Epithelial cell of esophagus (primary cell): ENCODE data around the gene FBXL15.

Experiments
- DNase-seq: peaks from one replicate; pipeline ENCODE4 v3.0.0; 2010; ENCODE audit warnings: low read depth
- H3K4me3 ChIP-seq: 2 replicates; pipeline ENCODE4 v1.5.1; 2011; ENCODE audit warnings: mild to moderate bottlenecking, low read length, control low read depth
- CTCF ChIP-seq: IDR thresholded peaks from 2 replicates; pipeline ENCODE4 v1.5.1; 2011; ENCODE audit warnings: low read depth, mild to moderate bottlenecking, low read length, control low read depth, inconsistent platforms; ENCODE audit not compliant: insufficient read depth; ENCODE audit errors: missing control alignments

Gene FBXL15

GRCh38 chr10:102408131-102408727 is 12.4 kb upstream of the FBXL15 start:
- no peak overlapping the region for H3K4me3 ChIP-seq
- DNase-seq: no peak
- no peak for TF ChIP-seq CTCF

GRCh38 chr10:102408728-102409603 is 11.7 kb upstream of the FBXL15 start:
- no peak for DNase-seq
- H3K4me3 ChIP-seq: peak overlapping the region; percentile 14
- TF ChIP-seq CTCF: no peak

GRCh38 chr10:102409604-102410428 is 10.8 kb upstream of the FBXL15 start:
- no peak for TF ChIP-seq CTCF
- H3K4me3 ChIP-seq: peak overlapping the region; percentile 14
- DNase-seq: no peak

- no peak for TF ChIP-seq CTCF
- H3K4me3 ChIP-seq: peak overlapping the region; percentile 14
These were observed 10.1 kb upstream of the FBXL15 start for GRCh38 chr10:102410429-102411073.

GRCh38 chr10:102411341-102412255 is 9.0 kb upstream of the FBXL15 start:
- DNase-seq: no peak
- no peak for TF ChIP-seq CTCF
- H3K4me3 ChIP-seq: no peak overlapping the region

More at GRCh38 chr10:102410429-102411073, 10.1 kb upstream of the FBXL15 start:
- no peak for DNase-seq

- TF ChIP-seq CTCF: no peak
- H3K4me3 ChIP-seq: no peak overlapping the region
- DNase-seq: no peak
These were observed 8.3 kb upstream of the FBXL15 start for GRCh38 chr10:102412293-102412692.
